SK-N-SH (cell line): Measurements from ENCODE around the gene SEZ6. TPM values are rescaled to one million over a fixed set of nuclear protein-coding genes. Genes with fewer than 3 reads are reported as not detected.

Experiments
- CTCF ChIA-PET: fragments of 300-600, 350-600 bp; formaldehyde crosslinking; extraction: SDS; loops from one replicate; lab custom pipeline; 2021; lab: Yijun Ruan, JAX
- POLR2A ChIA-PET: fragments of 350-600 bp; sonication (Branson Sonifier 250); formaldehyde crosslinking; extraction: SDS; loops from one replicate; lab custom pipeline; 2020; ENCODE audit warnings: antibody characterized with exemption, inconsistent platforms; lab: Yijun Ruan, JAX
- DNase-seq: peaks from one replicate; pipeline ENCODE4 v3.0.0; 2012
- H2AFZ ChIP-seq: fragments of 200-600 bp; sonication (generic); 2 replicates; pipeline ENCODE4 v1.8.1; 2016; ENCODE audit warnings: antibody characterized with exemption, mild to moderate bottlenecking, low read depth
- H3F3A ChIP-seq: fragments of 200-600 bp; sonication (generic); replicated peaks from 2 replicates; pipeline ENCODE3; 2016; ENCODE audit warnings: antibody characterized with exemption, mild to moderate bottlenecking; ENCODE audit not compliant: insufficient read depth
- H3K27ac ChIP-seq, 2 experiments: fragments of 200-500 bp in 1 of 2; fragments of 200-600 bp in 1 of 2; sonication (Bioruptor generic) in 1 of 2; sonication (generic), shearing (Covaris generic) in 1 of 2; 2 replicates each; pipeline versions ENCODE4 v1.5.1 to v1.6.1; 2014 to 2016; ENCODE audit warnings: low read depth in 2 of 2, inconsistent platforms in 1 of 2, low read length in 1 of 2, mild to moderate bottlenecking in 1 of 2, mixed read lengths in 1 of 2
- H3K27me3 ChIP-seq: fragments of 200-600 bp; sonication (generic), shearing (Covaris generic); 2 replicates; pipeline ENCODE4 v1.6.1; 2016; ENCODE audit warnings: mixed run types; ENCODE audit not compliant: insufficient read depth
- H3K36me3 ChIP-seq, 2 experiments: fragments of 200-500 bp in 1 of 2; fragments of 200-600 bp in 1 of 2; sonication (Bioruptor generic) in 1 of 2; sonication (generic) in 1 of 2; replicated peaks in 1 of 2; 2 replicates each; pipeline versions ENCODE3 to v1.5.1; 2014 to 2016; ENCODE audit warnings: low read length in 1 of 2, mild to moderate bottlenecking in 1 of 2; ENCODE audit not compliant: insufficient read depth in 2 of 2, control insufficient read depth in 1 of 2
- H3K4me1 ChIP-seq, 2 experiments: fragments of 200-500 bp in 1 of 2; fragments of 200-600 bp in 1 of 2; sonication (Bioruptor generic) in 1 of 2; sonication (generic), shearing (Covaris generic) in 1 of 2; 2 replicates each; pipeline versions ENCODE4 v1.5.1 to v1.6.1; 2014 to 2016; ENCODE audit warnings: low read depth in 1 of 2, low read length in 1 of 2, mixed run types in 1 of 2; ENCODE audit not compliant: insufficient read depth in 2 of 2, control insufficient read depth in 1 of 2
- H3K4me2 ChIP-seq: fragments of 200-600 bp; sonication (generic), shearing (Covaris generic); 2 replicates; pipeline ENCODE4 v1.6.1; 2017; ENCODE audit warnings: mixed run types
- H3K4me3 ChIP-seq, 2 experiments: fragments of 200-500 bp in 1 of 2; fragments of 200-600 bp in 1 of 2; sonication (Bioruptor generic) in 1 of 2; sonication (generic), shearing (Covaris generic) in 1 of 2; 2 replicates each; pipeline versions ENCODE4 v1.5.1 to v1.8.1; 2014 to 2016; ENCODE audit warnings: low read depth in 2 of 2, inconsistent platforms in 1 of 2, low read length in 1 of 2, mild to moderate bottlenecking in 1 of 2, mixed read lengths in 1 of 2, moderate library complexity in 1 of 2
- H3K79me2 ChIP-seq: fragments of 200-600 bp; sonication (generic); 2 replicates; pipeline ENCODE4 v1.8.1; 2017; ENCODE audit warnings: mild to moderate bottlenecking; ENCODE audit not compliant: insufficient read depth
- H3K9ac ChIP-seq: fragments of 200-600 bp; sonication (generic); 2 replicates; pipeline ENCODE4 v1.6.1; 2017; ENCODE audit warnings: mixed run types
- H3K9me2 ChIP-seq: fragments of 200-600 bp; sonication (generic); 2 replicates; pipeline ENCODE4 v1.6.1; 2017; ENCODE audit warnings: mixed run types
- H3K9me3 ChIP-seq: fragments of 200-600 bp; sonication (generic); 2 replicates; pipeline ENCODE4 v1.6.1; 2017; ENCODE audit warnings: mixed run types, mild to moderate bottlenecking, moderate library complexity
- H4K20me1 ChIP-seq: fragments of 200-600 bp; sonication (generic); 2 replicates; pipeline ENCODE4 v1.6.1; 2017; ENCODE audit warnings: mild to moderate bottlenecking, mixed run types; ENCODE audit not compliant: insufficient read depth
- EP300 ChIP-seq, 2 experiments: IDR thresholded peaks; 2 replicates each; pipeline versions ENCODE4 v1.4.0 to v1.6.1; 2012; ENCODE audit warnings: borderline replicate concordance in 1 of 2, low read depth in 1 of 2, low read length in 1 of 2
- EZH2phosphoT487 ChIP-seq: fragments of 200-600 bp; sonication (generic); IDR thresholded peaks from 2 replicates; pipeline ENCODE4 v1.6.1; 2017; ENCODE audit warnings: low read depth, mixed run types, mild to moderate bottlenecking, antibody characterized with exemption, moderate library complexity, borderline replicate concordance
- FOXJ3 ChIP-seq: sonication (generic); formaldehyde crosslinking; IDR thresholded peaks from 2 replicates; pipeline ENCODE4 v1.5.1; 2020; ENCODE audit warnings: mild to moderate bottlenecking, missing genetic modification reagents
- FOXM1 ChIP-seq: IDR thresholded peaks from 2 replicates; pipeline ENCODE4 v1.4.0; 2012; ENCODE audit warnings: low read depth, mild to moderate bottlenecking
- IRF3 ChIP-seq: fragments of 150-350 bp; IDR thresholded peaks from 2 replicates; pipeline ENCODE4 v1.6.1; 2016; ENCODE audit warnings: mild to moderate bottlenecking, low read depth, low read length
- JUND ChIP-seq: IDR thresholded peaks from 2 replicates; pipeline ENCODE4 v1.4.0; 2012
- MAX ChIP-seq: IDR thresholded peaks from 2 replicates; pipeline ENCODE4 v1.4.0; 2012; ENCODE audit warnings: low read depth
- MEF2A ChIP-seq: IDR thresholded peaks from 2 replicates; pipeline ENCODE4 v1.4.0; 2012; ENCODE audit warnings: low read depth, borderline replicate concordance
- MXI1 ChIP-seq: IDR thresholded peaks from 2 replicates; pipeline ENCODE4 v1.6.1; 2012; ENCODE audit warnings: mild to moderate bottlenecking, low read depth, low read length, improper control_type of control experiment
- NRF1 ChIP-seq: IDR thresholded peaks from 2 replicates; pipeline ENCODE4 v1.6.1; 2012; ENCODE audit warnings: low read depth, mild to moderate bottlenecking, low read length
- POLR2AphosphoS5 ChIP-seq: IDR thresholded peaks from 2 replicates; pipeline ENCODE4 v1.6.1; 2012; ENCODE audit warnings: low read depth, low read length
- RAD21 ChIP-seq: IDR thresholded peaks from 2 replicates; pipeline ENCODE4 v1.6.1; 2012; ENCODE audit warnings: mild to moderate bottlenecking, low read length
- RCOR1 ChIP-seq: fragments of 150-350 bp; IDR thresholded peaks from 2 replicates; pipeline ENCODE4 v1.6.1; 2017; ENCODE audit warnings: antibody characterized with exemption, low read length
- RFX5 ChIP-seq: IDR thresholded peaks from 2 replicates; pipeline ENCODE4 v1.6.1; 2012; ENCODE audit warnings: mild to moderate bottlenecking, improper control_type of control experiment, low read length
- SIN3A ChIP-seq: IDR thresholded peaks from 2 replicates; pipeline ENCODE4 v1.6.1; 2012; ENCODE audit warnings: low read depth, mild to moderate bottlenecking, low read length, moderate library complexity, borderline replicate concordance
- SMC3 ChIP-seq: IDR thresholded peaks from 2 replicates; pipeline ENCODE4 v1.6.1; 2012; ENCODE audit warnings: low read depth, low read length, improper control_type of control experiment
- TAF1 ChIP-seq: IDR thresholded peaks from 2 replicates; pipeline ENCODE4 v1.6.1; 2012; ENCODE audit warnings: low read depth, mild to moderate bottlenecking, low read length, moderate library complexity, borderline replicate concordance
- TCF12 ChIP-seq: IDR thresholded peaks from 2 replicates; pipeline ENCODE4 v1.4.0; 2012
- USF1 ChIP-seq: IDR thresholded peaks from 2 replicates; pipeline ENCODE4 v1.4.0; 2012; ENCODE audit warnings: low read depth, borderline replicate concordance
- YY1 ChIP-seq: IDR thresholded peaks from 2 replicates; pipeline ENCODE4 v1.4.0; 2012; ENCODE audit warnings: low read depth, mild to moderate bottlenecking
- WGBS: methylation state at CpG from one replicate; pipeline ENCODE4 v1.1.6; 2017; ENCODE audit warnings: low lambda C conversion rate; 5-methylcytosine and 5-hydroxymethylcytosine counted together
- polyA plus RNA-seq, 3 experiments: library from polyadenylated mRNA; depleted of rRNA; stranded (reverse); fragments of >200 nt; gene quantifications; 2 replicates each; pipeline ENCODE4 v1.2.3, GENCODE V29; 2012

SEZ6 gene
- polyA plus RNA-seq, 1 of the 3 experiments (the other 2 are of a cell fraction): 0.12 TPM

GRCh38 chr17:28986714-28987655, 18.8 kb downstream of the SEZ6 start:
- no peak for DNase-seq
- H3F3A ChIP-seq: no peaks in the 10 kb centered on the region
- no peaks in the 10 kb centered on the region for H3K9me3 ChIP-seq
- H3K27ac ChIP-seq: no peak overlapping the region
- H3K36me3 ChIP-seq: no peaks in the 10 kb centered on the region
- H3K4me2 ChIP-seq: no peak overlapping the region
- POLR2A ChIA-PET: no interaction called here
- H3K4me3 ChIP-seq: no peak overlapping the region
- no peaks in the 10 kb centered on the region for H3K27me3 ChIP-seq
- no peak overlapping the region for H3K9ac ChIP-seq
- no peak overlapping the region for H2AFZ ChIP-seq
- H3K9me2 ChIP-seq: no peaks in the 10 kb centered on the region
- no peaks in the 10 kb centered on the region for H4K20me1 ChIP-seq
- H3K4me1 ChIP-seq: peaks cover 12% of the 10 kb centered on the region in 2 experiments; a peak in 2 of 4 replicates
- 54% methylated on average over 13 of the region's 15 CpGs for WGBS
- TF ChIP-seq SIN3A (no peak), FOXJ3 (CRISPR knock-in tag) (no peak), EP300 (IDR thresholded peaks at IDR 0.05; ENCODE audit: borderline replicate concordance in 1 of 2, low read depth in 1 of 2, low read length in 1 of 2) (no peak), IRF3 (no peak), JUND (no peak), TAF1 (no peak), YY1 (no peak), FOXM1 (no peak), TCF12 (no peak), MAX (no peak), SMC3 (no peak), MEF2A (no peak), RFX5 (no peak), NRF1 (no peak), RCOR1 (no peak), RAD21 (no peak), MXI1 (no peak), USF1 (no peak), EZH2phosphoT487 (no peak), POLR2AphosphoS5 (no peak)
- no peaks in the 10 kb centered on the region for H3K79me2 ChIP-seq
- CTCF ChIA-PET: interaction anchor here (0.7 to 3.1 kb wide), 7 partner anchors 15 to 129 kb away, joined by 3 to 23 read pairs (median 5); no protein-coding TSS in a partner anchor
